GM19372 (cell line): ENCODE measurements around the gene CCDC34.

ENCODE experiments used
- ATAC-seq: cut with Tn5 transposase; IDR thresholded peaks from one replicate; pipeline ENCODE4 v1.9.1; 2021; ENCODE audit warnings: mild to moderate bottlenecking, low read depth, moderate library complexity; ENCODE audit not compliant: unreplicated experiment

CCDC34 gene

DNA sequence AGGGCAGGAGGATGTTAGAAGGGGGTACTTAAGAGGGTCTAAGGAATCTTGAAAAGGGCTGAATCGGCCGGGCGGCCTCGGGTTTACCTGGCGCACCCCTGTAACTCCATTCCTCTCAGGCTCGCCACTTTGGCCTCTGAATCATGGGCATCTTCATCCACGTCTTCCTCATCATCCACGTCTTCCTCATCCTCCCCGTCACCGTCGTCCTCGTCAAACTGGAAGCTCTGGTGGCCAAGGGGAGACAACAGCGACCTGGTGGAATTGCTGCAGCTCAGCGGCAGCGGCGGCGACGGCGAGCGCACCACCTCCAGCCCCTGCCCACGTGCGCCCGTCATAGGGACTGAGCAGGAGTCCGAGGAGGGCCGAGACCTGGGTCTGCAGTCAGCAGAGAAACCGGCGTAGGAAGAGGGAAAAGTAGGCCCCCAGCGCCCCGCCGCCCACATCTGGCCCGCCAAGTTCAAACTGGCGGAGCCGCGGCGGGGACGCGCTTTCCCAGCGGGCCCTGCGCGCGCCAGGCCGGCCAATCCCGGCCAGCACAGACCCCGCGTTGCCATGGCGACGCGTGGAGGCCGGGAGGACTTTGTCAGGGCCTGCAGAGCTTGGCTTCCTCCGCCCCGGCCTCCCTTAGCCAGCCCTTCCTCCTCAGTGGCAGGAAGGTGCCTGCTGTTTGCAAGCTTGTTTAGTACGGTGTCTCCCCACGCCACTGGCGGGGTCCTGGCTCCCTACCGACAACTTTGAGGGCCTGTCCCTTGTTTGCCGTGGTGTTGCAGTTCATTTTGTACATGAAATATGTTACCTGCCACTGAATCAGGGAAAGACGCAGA is at the start of gene CCDC34:
CCDC34 (minus strand) TSS at position 467 of the 827 bp plus-strand sequence; CDS start at position 446, 21 bp downstream.
- peak; percentile 99 for ATAC-seq

GRCh38 chr11:27412192-27412691 is 49.2 kb upstream of the CCDC34 start:
- no peak for ATAC-seq

- no peak for ATAC-seq
Observed at GRCh38 chr11:27411328-27411727, 48.3 kb upstream of the CCDC34 start.

- no peak for ATAC-seq
Observed at GRCh38 chr11:27410272-27410671, 47.3 kb upstream of the CCDC34 start.

DNA sequence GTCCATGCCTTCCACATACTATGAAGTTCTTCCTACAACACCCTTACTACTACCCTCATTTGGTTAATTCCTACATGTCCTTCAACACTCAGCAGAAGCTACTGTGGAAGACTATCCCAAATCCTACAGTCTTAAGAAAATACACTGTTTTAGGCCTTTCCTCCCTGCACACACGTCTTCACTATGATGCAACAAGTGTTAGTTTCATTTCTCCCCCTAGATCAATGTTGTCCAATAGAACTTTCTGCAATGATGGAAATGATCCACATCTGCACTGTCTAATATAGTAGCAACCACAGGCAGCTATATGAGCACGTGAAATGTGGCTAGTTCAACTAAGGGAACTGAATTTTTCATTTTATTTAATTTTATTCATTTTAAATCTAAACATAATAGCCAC is 46.7 kb upstream of the CCDC34 start:
- no peak for ATAC-seq

DNA sequence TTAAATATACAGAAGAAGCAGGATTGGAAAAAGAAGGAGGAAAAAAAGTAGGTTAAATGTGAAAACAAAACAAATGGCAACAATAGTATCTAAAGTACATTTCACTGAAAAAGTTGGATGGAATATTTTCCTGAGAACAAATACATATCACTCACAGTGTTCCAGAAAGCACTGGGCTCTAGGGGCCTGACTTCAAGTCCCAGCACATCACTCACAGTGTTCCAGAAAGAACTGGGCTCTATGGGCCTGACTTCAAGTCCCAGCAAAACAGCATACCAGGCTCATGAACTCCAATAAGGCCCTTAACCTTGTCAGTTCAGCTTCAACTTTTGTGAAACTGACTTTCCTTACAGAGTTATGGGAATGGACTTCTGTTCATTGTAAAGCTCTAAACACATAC is 46.0 kb upstream of the CCDC34 start:
- no peak for ATAC-seq

GRCh38 chr11:27408246-27408800 is 45.3 kb upstream of the CCDC34 start:
- ATAC-seq, result no peak

GRCh38 chr11:27406498-27407354 is 43.7 kb upstream of the CCDC34 start:
- ATAC-seq, result no peak

- no peak for ATAC-seq
Observed at GRCh38 chr11:27405134-27405533, 42.1 kb upstream of the CCDC34 start.

GRCh38 chr11:27404427-27404826 is 41.4 kb upstream of the CCDC34 start:
- ATAC-seq, result no peak

GRCh38 chr11:27403195-27403594 is 40.2 kb upstream of the CCDC34 start:
- ATAC-seq, result no peak

GRCh38 chr11:27402450-27402849 is 39.4 kb upstream of the CCDC34 start:
- no peak for ATAC-seq

DNA sequence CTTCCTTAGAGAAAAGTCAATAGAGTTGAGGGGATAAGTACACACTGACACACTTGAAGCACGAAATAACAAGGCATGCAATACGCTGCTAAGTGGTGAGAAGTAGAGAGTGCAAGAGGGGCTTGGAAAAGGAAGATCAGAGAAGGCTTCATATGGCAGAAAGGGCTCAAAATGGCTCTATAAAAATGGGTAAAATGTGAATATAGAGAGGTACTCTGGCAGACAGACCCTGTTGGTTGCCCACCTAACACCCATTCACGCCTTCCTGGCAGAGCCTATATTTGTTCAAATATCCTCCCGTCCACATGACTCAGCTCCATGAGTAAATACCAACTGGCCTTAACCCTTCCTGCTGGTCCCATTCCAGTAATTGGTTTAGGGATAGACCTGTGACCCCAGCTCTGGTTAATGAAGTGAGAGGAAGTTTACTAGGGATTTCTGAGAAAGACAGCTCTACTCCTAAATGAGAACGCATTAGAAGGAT is 38.9 kb upstream of the CCDC34 start:
- no peak for ATAC-seq

GRCh38 chr11:27401280-27401832 is 38.3 kb upstream of the CCDC34 start:
- no peak for ATAC-seq

DNA sequence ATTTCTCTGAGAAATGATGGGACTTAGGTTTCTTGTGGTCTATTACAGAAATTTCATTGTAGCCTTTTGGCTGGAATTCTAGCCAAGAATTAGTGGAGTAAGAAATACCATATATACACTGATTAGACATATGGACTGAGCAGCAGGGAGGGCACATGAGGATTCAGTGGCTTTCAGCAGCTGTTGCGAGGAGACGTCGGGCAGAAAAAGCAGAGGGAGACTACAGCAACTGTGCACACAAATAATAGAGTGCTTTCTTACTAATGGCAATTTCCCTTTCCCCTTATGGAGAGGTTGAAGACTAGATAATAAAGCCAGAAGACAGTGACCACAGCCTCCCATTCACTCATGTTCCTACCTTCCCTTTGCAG is 35.4 kb upstream of the CCDC34 start:
- no peak for ATAC-seq

GRCh38 chr11:27397624-27398399 is 34.8 kb upstream of the CCDC34 start:
- ATAC-seq, result no peak

- no peak for ATAC-seq
Observed at GRCh38 chr11:27396259-27396839, 33.3 kb upstream of the CCDC34 start.

GRCh38 chr11:27395556-27396258 is 32.7 kb upstream of the CCDC34 start:
- no peak for ATAC-seq

DNA sequence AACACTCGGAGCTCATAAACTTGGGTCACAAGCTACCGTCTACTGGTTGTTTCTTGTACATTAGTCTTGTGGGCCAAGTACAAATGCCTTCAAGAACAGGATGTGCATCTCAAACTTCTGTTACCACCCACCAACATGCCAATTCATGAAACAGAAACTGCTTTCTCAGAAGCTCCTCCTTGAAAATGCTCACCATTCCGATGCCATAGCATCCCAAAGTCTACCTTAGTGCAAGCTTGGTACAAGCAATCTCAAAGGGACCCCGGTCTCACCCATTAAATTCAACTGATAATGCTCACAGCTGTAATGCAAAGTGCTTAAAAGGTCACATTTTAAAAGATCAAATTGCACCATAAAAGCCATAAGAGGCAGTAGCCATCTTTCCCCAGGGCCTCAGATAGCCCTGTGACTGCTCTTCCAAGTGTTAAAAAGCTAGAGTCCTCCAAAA is 31.8 kb upstream of the CCDC34 start:
- ATAC-seq, result no peak
